RKO (cell line): ENCODE measurements around the gene HOXA10.

Experiments
- DNase-seq: peaks from one replicate; pipeline ENCODE4 v3.0.0-alpha.2; 2016; ENCODE audit warnings: low spot score

HOXA10 gene

GRCh38 chr7:27203964-27204594 lies 30.0 kb upstream of the HOXA10 start:
- no peak for DNase-seq

DNA sequence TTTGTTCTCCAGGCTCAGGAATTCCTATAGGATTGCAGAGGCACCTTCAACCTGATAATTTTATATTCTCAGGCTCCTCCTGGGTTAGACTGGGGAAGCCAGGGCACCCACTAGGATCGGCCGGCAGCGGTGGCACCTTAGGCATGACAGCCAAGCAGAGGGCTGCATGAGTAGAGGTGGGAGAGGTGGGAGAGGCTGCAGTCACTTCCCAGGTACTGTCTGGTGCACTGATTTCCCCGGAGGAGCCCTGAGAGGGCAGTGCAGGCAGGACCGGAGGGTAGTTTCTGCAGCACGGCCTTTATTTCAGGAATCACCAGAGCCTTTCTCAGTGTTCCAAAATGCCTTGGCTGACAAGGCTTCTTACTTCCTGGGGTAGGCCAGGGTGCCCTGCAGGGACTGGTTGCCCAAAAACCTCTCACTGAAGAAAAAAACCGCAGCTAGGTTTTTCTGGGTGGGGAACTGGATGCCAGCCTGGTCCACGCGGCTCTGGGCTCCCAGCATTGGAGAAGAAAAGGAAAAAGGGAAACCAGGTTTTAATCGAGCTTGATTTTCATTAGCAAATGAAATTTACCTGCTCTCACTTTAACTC lies 29.3 kb upstream of the HOXA10 start:
- DNase-seq = no peak

- no peak for DNase-seq
Measured at GRCh38 chr7:27202862-27203134, 28.7 kb upstream of the HOXA10 start.

DNA sequence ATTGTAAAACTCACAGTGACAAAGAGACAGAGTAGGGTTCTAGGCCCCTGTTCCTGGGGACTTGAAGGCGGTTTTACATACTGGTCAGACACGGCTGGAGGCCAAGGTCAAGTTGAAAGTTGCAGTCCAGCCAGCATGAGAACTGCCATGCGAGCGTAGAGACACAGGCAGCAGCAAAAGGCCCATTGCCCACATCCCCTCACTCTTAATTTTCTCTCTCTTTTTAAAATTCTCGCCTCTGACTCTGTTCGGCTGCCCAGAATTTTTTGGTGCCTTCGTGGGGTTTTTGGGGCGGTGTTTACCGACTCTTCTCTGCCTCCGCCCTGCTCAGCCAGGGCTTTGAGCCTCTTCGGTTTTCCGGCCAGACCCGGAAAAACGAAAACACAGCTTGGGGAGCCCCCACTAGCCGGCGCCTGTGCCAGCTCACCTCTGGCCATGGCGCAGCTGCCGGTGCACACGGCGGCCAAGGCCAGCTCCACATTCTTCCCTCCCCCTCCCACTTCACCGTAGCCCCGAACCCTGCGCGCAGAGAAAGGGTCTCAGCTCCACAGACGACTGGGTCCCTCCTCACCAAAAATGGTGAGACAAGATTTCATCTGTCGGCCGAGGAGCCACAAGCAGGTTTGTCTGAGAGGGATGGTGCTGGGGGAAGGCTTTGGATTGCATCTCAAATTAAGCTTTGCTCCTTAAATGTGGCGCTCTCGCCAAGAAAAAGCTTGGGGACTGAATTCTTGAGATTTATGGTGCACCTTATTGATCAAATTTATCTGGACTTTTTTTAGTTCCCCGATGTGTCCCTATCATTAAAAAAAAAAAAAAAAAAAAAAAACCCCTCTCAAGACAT lies 28.1 kb upstream of the HOXA10 start:
- DNase-seq = no peak

DNA sequence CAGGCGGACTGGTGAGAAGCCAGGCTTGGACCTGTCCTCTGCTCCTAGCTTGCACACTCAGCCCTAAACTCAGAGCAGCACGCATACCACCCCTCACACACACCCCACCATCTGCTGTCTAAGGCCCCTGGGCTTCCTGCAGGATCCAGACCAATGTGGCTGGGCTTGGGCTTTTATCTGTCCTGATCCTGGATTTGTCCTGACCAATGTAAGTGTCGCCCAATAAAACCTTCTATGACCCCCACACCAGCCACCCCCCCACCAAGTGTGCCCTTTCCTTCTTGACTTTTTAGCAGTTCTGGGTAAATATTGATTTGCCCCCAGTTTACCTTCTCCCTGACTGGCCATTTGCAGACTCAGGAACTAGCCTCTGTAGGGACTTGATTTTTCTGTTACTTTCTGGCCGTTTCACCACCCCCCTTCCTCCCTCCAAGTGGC lies 27.5 kb upstream of the HOXA10 start:
- no peak for DNase-seq

DNA sequence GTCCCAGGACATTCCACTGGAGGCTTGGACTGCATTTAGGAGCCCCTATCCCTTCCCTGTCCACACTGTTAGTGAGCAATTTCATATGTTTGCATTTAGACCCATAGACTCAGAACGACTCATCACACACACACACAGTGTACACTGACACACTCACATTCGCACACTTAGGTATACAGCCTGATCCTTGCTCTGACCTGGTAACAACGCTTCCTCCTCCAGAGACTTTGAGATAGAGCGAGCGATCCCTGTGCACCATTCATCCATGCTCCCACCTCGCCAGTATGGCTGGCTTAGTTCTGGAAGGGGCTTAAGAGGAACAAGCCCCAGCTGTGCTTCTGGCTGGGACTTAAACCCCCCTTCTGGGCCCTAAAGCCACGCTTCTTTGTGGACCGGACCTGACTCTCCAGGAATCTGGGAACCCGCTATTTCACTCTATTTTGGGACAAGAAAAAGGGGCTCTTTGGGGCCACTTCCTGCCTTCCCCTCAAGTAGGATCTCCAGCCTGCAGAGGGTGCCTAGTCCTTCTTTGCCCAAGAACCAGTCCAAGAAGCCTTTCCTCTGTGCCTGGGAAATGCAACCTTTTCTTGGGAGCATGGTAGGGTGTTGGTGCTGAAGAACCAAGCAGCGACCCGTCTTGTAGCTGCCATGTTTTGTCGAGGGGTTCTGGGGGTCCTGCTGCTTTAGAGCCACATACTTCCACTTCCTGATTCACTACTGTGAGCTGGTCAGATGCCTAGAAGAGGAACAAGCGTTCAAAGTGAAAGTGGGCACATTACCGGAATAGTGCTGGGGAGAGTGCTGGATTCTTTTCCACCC lies 26.9 kb upstream of the HOXA10 start:
- peak; percentile 59 for DNase-seq

DNA sequence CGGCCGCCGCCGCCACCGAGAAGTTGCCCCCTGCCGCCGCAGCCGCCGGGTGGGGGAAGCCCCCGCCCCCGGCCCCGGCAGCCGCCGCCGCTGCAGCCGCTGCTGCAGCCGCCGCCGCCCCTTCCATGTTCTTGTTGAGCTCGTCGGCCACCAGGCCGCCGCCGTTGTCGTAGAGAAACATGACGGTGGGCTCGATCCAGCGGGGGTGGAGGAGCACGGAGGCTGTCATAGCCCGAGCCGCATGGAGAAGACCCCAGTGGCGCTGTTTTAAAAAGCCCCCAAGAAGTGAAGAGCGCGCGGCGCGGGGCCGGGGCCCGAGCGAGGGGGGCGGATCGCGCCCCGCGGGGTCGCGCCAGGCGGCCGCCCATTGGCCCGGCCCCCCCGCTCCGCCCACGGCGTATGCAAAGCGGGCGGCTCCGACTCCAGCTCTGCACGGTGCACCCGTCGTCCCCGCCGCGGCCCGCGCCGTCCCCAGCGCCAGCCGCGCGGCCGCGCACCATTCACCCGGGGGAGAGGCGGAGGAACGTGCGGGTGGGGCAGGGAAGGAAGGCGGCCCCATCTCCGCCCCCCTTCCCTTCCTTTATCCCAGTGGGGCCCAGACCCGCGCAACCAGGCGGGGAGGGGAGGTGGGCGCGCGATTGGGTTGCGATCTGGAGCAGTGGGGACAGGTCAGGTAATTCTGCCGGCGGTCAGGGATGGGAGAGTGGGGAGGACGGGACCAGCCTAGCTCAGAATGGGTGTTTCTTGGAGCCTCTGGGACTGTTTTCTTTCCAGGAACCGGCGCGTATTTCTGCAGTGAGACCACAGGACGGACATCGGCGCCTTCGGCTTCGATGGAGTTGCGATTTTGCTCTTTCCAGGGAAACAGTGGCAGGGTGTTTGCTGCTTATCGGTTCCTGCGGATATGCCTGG lies 26.0 kb upstream of the HOXA10 start, which contains the start of gene HOXA13:
Gene HOXA13 (minus strand): TSS at position 243 of the 912 bp plus-strand sequence. CDS start 14 bp downstream, at position 229.
- peak; percentile 66 for DNase-seq

- peak; percentile 52 for DNase-seq
Measured at GRCh38 chr7:27198871-27199801, 25.0 kb upstream of the HOXA10 start.

DNA sequence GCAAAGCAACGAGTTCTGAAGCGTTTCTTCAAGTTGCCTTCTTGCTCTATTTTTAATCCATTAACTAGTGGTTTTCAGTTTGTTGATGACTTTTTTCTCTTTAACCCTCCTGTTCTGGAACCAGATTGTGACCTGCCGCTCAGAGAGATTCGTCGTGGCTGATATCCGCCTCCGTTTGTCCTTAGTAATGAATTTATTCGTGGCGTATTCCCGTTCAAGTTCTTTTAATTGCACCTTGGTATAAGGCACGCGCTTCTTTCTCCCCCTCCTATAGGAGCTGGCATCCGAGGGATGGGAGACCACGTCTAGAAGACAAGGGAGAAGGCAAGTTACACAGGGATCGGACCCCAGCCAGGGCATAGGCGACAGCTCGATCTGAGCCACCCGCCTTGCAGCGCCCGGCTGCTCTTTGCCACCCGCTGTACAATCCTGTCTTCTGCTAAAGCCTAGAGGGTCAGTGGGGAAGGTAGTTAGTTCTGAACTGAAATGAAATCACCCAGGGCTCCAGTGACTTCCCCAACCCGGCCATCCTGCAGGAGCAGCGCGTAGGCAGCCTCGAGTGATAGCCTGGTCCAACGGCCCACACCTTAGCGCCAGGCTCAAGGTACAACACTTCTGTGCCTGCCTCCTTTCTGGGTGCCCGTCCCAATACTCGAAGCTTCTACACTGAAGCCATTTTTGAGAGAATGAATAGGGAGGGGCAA lies 24.2 kb upstream of the HOXA10 start:
- DNase-seq = peak; percentile 19

DNA sequence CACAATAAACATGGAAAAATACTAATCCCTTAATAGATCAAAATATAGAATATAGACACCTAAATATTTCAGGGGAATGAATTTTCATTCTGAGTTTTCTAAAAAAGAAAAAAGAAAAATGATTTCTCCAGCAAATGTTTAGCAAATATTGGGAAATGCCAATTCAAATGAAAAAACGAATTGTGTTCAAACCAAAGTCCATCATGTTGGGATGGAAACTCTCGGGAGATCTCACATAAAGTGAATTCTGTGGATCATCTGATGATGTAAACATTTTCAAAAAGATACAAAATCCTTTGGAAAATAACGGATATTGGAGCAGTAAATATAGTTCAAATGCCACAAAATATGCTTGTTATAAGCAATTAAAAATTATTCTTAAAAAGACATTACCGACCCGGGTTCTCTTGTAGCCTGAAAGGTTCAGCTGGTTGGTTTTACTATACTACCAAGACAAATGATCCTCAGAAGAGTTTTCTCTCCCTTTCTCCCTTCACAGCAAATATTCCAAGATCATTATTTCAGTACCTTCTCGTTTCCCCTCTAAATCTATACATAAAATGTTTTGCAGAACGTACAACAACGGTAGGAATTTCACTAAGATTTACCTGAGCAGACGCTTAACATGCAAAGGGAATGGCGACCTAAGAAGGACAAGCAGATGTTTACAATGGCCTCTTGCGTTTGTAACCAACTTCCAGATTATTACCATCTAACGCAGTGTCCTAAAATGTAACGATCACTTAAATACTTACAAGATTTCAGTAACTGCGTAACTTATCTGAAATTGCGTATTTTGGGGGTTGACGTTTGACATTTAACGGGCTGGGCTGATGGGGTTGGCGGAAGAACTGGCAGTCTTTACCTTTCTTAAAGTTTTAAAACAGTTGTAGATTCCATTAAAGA lies 23.3 kb upstream of the HOXA10 start:
- no peak for DNase-seq

GRCh38 chr7:27196287-27196767 lies 22.2 kb upstream of the HOXA10 start:
- peak; percentile 83 for DNase-seq

- DNase-seq = no peak
Measured at GRCh38 chr7:27194686-27195379, 20.7 kb upstream of the HOXA10 start.

DNA sequence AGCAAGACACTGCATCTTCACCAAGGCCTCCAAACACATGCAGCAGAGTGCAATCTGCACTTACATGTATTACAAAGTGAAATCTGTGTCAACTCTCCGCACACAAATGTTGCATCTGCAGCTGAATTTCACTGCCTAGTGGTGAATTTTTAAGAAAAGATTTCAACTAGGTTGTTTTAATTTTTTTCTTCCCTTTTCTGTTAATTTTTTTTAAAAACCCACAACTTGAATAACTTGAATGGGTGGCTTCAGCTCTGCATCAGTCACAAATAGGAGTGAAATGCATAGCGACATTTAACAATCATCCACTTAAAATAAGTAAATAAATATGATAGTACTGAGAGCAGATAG lies 19.9 kb upstream of the HOXA10 start:
- DNase-seq = no peak

DNA sequence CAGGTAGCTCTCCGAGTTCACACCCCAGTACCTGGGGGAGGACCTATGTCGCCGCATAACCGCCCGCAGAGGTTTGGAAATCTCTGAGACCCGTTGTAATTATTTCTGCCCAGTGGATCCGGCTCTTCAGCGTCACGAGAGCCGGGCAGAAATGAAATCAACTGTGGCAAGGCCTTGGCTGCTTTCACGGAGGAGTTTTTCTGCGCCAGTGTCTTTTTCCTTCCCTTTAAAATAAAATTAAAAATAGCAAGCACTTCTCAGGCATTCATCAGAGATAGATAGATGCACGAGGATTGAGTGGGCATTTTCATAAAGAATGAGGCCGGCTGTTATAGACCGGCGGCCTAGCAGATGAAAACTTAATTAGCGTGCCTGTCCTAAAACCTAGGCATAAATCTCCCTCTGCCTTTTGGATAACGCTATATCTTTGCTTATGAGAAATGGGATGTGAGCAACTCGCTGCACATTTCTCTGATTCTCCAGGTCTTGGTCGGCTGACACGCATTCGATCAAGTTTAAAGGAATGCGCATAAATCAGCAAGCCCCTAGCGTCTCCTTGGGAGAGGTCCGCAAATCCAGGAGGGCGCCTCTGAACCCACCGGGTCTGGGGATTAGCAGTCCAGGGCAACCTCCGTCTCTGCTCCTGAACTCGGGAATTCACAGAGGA lies 19.3 kb upstream of the HOXA10 start:
- DNase-seq = no peak

GRCh38 chr7:27192546-27193334 lies 18.6 kb upstream of the HOXA10 start:
- no peak for DNase-seq

GRCh38 chr7:27191833-27192545 lies 17.9 kb upstream of the HOXA10 start:
- DNase-seq = no peak
